HEK293 (cell line): ENCODE measurements around the gene BCL7C.

Experiments used
- KLF1 ChIP-seq: fragments of 450-650 bp; formaldehyde crosslinking; IDR thresholded peaks from 2 replicates; pipeline ENCODE4 v1.5.1; 2016; ENCODE audit warnings: missing biosample characterization, missing genetic modification characterization
- KLF10 ChIP-seq: fragments of 450-650 bp; IDR thresholded peaks from 2 replicates; pipeline ENCODE4 v1.5.1; 2018; ENCODE audit warnings: missing biosample characterization, mild to moderate bottlenecking, missing genetic modification characterization
- KLF8 ChIP-seq: fragments of 450-650 bp; formaldehyde crosslinking; IDR thresholded peaks from 2 replicates; pipeline ENCODE4 v1.5.1; 2016; ENCODE audit warnings: missing biosample characterization, missing genetic modification characterization
- OSR2 ChIP-seq: fragments of 450-650 bp; formaldehyde crosslinking; IDR thresholded peaks from 2 replicates; pipeline ENCODE4 v1.5.1; 2016; ENCODE audit warnings: missing biosample characterization, missing genetic modification characterization
- OVOL3 ChIP-seq: fragments of 450-650 bp; formaldehyde crosslinking; IDR thresholded peaks from 2 replicates; pipeline ENCODE4 v1.5.1; 2016; ENCODE audit warnings: missing biosample characterization, missing genetic modification characterization
- PRDM1 ChIP-seq: fragments of 450-650 bp; formaldehyde crosslinking; IDR thresholded peaks from 2 replicates; pipeline ENCODE4; 2016; ENCODE audit warnings: missing biosample characterization, missing genetic modification characterization
- SCRT1 ChIP-seq: fragments of 450-650 bp; formaldehyde crosslinking; IDR thresholded peaks from 2 replicates; pipeline ENCODE4 v1.5.1; 2016; ENCODE audit warnings: missing biosample characterization, missing genetic modification characterization, borderline replicate concordance
- TRIM28 ChIP-seq: IDR thresholded peaks from 2 replicates; pipeline ENCODE4 v1.6.1; 2011; ENCODE audit warnings: low read length, control low read depth, borderline replicate concordance
- WT1 ChIP-seq: fragments of 450-650 bp; formaldehyde crosslinking; IDR thresholded peaks from 2 replicates; pipeline ENCODE4 v1.5.1; 2016; ENCODE audit warnings: missing biosample characterization, missing genetic modification characterization
- ZBTB7A ChIP-seq: fragments of 450-650 bp; formaldehyde crosslinking; IDR thresholded peaks from 2 replicates; pipeline ENCODE4 v1.5.1; 2016; ENCODE audit warnings: low read depth, missing biosample characterization, missing genetic modification characterization
- ZNF121 ChIP-seq: fragments of 450-650 bp; formaldehyde crosslinking; IDR thresholded peaks from 2 replicates; pipeline ENCODE4 v1.5.1; 2016; ENCODE audit warnings: missing biosample characterization, missing genetic modification characterization
- ZNF138 ChIP-seq: fragments of 450-650 bp; formaldehyde crosslinking; IDR thresholded peaks from 2 replicates; pipeline ENCODE4 v1.5.1; 2016; ENCODE audit warnings: missing biosample characterization, missing genetic modification characterization, borderline replicate concordance
- ZNF175 ChIP-seq: fragments of 450-650 bp; formaldehyde crosslinking; IDR thresholded peaks from 2 replicates; pipeline ENCODE4 v1.5.1; 2016; ENCODE audit warnings: missing biosample characterization, missing genetic modification characterization
- ZNF248 ChIP-seq: fragments of 450-650 bp; formaldehyde crosslinking; IDR thresholded peaks from 2 replicates; pipeline ENCODE4 v1.5.1; 2017; ENCODE audit warnings: missing biosample characterization, missing genetic modification characterization
- ZNF341 ChIP-seq: fragments of 450-650 bp; formaldehyde crosslinking; IDR thresholded peaks from 2 replicates; pipeline ENCODE4; 2016; ENCODE audit warnings: low read depth, missing biosample characterization, missing genetic modification characterization
- ZNF354C ChIP-seq: fragments of 450-650 bp; formaldehyde crosslinking; IDR thresholded peaks from 2 replicates; pipeline ENCODE4 v1.5.1; 2016; ENCODE audit warnings: missing biosample characterization, missing genetic modification characterization, low read depth, borderline replicate concordance
- ZNF366 ChIP-seq: fragments of 450-650 bp; formaldehyde crosslinking; conservative IDR thresholded peaks from 2 replicates; pipeline ENCODE4 v1.5.1; 2016; ENCODE audit warnings: missing biosample characterization, missing genetic modification characterization
- ZNF776 ChIP-seq: fragments of 450-650 bp; formaldehyde crosslinking; IDR thresholded peaks from 2 replicates; pipeline ENCODE4 v1.5.0; 2017; ENCODE audit warnings: missing biosample characterization, missing genetic modification characterization, borderline replicate concordance
- ZNF791 ChIP-seq: fragments of 450-650 bp; formaldehyde crosslinking; IDR thresholded peaks from 2 replicates; pipeline ENCODE4 v1.5.1; 2016; ENCODE audit warnings: missing biosample characterization, missing genetic modification characterization
- ZXDB ChIP-seq: fragments of 450-650 bp; formaldehyde crosslinking; IDR thresholded peaks from 2 replicates; pipeline ENCODE4 v1.5.1; 2016; ENCODE audit warnings: missing biosample characterization, missing genetic modification characterization
- TF ChIP-seq, protein P1 (sequence below): fragments of 450-650 bp; formaldehyde crosslinking; optimal IDR thresholded peaks from 2 replicates; pipeline ENCODE3; 2016; ENCODE audit warnings: missing biosample characterization, mild to moderate bottlenecking, missing genetic modification characterization
- TF ChIP-seq, protein P2 (sequence below): fragments of 450-650 bp; formaldehyde crosslinking; IDR thresholded peaks from 2 replicates; pipeline ENCODE4 v1.5.1; 2016; ENCODE audit warnings: missing biosample characterization, missing genetic modification characterization
- TF ChIP-seq, protein P3 (sequence below): fragments of 450-650 bp; IDR thresholded peaks from 2 replicates; pipeline ENCODE4 v1.5.1; 2018; ENCODE audit warnings: missing biosample characterization, mild to moderate bottlenecking, missing genetic modification characterization
- TF ChIP-seq, protein P4 (sequence below): fragments of 450-650 bp; formaldehyde crosslinking; IDR thresholded peaks from 2 replicates; pipeline ENCODE4 v1.5.1; 2017; ENCODE audit warnings: missing biosample characterization, missing genetic modification characterization
- TF ChIP-seq, protein P5 (sequence below): fragments of 450-650 bp; formaldehyde crosslinking; IDR thresholded peaks from 2 replicates; pipeline ENCODE4 v1.5.1; 2016; ENCODE audit warnings: missing biosample characterization, missing genetic modification characterization
- TF ChIP-seq, protein P6 (sequence below): fragments of 450-650 bp; formaldehyde crosslinking; IDR thresholded peaks from 2 replicates; pipeline ENCODE4 v1.5.1; 2016; ENCODE audit warnings: missing biosample characterization, missing genetic modification characterization
- TF ChIP-seq, protein P7 (sequence below): fragments of 450-650 bp; formaldehyde crosslinking; IDR thresholded peaks from 2 replicates; pipeline ENCODE4 v1.5.1; 2016; ENCODE audit warnings: missing biosample characterization, missing genetic modification characterization

BCL7C gene

DNA sequence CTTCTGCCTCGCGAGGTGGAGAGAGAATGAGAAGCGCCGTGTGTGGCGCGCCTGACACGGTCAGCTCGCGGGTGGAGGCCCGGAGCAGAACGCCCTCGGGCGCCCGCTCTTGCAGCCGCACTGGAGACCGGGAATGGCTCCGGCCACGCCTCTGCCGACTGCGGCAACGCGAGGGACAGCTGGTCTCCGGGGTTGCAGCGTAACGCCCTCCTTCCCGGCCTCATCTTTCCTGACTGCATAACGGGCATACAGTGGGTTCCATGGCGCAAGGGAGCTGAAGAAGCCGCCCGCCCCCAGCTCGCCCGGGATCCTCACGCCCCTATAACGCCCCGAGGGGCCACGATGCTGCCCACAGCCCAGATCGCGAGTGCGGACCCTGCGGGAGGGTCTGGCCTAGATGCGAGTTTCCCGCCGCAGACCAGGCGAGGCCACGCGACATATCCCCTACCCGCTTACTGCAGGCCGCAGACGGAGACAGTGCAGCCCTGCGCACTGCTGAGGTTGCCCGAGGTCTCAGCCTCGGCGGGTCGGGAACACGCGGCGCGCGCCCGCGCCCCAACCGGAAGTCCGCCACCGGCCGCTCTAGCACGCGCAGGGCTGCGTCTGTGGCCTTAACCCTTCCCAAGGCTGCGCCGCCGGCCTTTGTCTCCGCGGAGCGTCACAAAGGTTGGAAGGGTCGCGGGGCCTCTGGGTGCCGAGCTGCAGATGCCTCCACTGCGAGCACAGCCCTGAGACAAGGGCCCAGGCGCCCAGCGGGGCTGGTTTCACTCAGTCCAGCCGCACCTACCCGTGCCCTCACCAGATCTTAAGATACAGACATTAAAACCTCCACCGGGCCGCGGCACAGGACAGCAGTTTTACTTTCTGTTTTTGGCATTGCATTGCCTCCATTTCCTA is 18.8 kb downstream of the BCL7C start (continued):
- no peak for TF ChIP-seq PRDM1 (tag by site-specific recombination)
- no peak for TF ChIP-seq ZNF175 (tag by site-specific recombination)
- TF ChIP-seq, protein P1, sequence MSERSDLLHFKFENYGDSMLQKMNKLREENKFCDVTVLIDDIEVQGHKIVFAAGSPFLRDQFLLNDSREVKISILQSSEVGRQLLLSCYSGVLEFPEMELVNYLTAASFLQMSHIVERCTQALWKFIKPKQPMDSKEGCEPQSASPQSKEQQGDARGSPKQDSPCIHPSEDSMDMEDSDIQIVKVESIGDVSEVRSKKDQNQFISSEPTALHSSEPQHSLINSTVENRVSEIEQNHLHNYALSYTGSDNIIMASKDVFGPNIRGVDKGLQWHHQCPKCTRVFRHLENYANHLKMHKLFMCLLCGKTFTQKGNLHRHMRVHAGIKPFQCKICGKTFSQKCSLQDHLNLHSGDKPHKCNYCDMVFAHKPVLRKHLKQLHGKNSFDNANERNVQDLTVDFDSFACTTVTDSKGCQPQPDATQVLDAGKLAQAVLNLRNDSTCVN, result peak; percentile 100
- TF ChIP-seq, protein P2, sequence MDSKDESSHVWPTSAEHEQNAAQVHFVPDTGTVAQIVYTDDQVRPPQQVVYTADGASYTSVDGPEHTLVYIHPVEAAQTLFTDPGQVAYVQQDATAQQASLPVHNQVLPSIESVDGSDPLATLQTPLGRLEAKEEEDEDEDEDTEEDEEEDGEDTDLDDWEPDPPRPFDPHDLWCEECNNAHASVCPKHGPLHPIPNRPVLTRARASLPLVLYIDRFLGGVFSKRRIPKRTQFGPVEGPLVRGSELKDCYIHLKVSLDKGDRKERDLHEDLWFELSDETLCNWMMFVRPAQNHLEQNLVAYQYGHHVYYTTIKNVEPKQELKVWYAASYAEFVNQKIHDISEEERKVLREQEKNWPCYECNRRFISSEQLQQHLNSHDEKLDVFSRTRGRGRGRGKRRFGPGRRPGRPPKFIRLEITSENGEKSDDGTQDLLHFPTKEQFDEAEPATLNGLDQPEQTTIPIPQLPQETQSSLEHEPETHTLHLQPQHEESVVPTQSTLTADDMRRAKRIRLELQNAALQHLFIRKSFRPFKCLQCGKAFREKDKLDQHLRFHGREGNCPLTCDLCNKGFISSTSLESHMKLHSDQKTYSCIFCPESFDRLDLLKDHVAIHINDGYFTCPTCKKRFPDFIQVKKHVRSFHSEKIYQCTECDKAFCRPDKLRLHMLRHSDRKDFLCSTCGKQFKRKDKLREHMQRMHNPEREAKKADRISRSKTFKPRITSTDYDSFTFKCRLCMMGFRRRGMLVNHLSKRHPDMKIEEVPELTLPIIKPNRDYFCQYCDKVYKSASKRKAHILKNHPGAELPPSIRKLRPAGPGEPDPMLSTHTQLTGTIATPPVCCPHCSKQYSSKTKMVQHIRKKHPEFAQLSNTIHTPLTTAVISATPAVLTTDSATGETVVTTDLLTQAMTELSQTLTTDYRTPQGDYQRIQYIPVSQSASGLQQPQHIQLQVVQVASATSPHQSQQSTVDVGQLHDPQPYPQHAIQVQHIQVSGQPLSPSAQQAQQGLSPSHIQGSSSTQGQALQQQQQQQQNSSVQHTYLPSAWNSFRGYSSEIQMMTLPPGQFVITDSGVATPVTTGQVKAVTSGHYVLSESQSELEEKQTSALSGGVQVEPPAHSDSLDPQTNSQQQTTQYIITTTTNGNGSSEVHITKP (tag by site-specific recombination), result peak; percentile 71
- TF ChIP-seq, protein P3, sequence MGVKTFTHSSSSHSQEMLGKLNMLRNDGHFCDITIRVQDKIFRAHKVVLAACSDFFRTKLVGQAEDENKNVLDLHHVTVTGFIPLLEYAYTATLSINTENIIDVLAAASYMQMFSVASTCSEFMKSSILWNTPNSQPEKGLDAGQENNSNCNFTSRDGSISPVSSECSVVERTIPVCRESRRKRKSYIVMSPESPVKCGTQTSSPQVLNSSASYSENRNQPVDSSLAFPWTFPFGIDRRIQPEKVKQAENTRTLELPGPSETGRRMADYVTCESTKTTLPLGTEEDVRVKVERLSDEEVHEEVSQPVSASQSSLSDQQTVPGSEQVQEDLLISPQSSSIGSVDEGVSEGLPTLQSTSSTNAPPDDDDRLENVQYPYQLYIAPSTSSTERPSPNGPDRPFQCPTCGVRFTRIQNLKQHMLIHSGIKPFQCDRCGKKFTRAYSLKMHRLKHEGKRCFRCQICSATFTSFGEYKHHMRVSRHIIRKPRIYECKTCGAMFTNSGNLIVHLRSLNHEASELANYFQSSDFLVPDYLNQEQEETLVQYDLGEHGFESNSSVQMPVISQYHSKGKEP (tag by site-specific recombination), result peak; percentile 53
- TF ChIP-seq ZNF341 (tag by site-specific recombination), result 0 out of 2 replicates have a peak, but pooled peaks have one; percentile 23
- peak; percentile 90 for TF ChIP-seq KLF8 (tag by site-specific recombination)
- TF ChIP-seq ZNF248 (tag by site-specific recombination), result no peak
- TF ChIP-seq, protein P4, sequence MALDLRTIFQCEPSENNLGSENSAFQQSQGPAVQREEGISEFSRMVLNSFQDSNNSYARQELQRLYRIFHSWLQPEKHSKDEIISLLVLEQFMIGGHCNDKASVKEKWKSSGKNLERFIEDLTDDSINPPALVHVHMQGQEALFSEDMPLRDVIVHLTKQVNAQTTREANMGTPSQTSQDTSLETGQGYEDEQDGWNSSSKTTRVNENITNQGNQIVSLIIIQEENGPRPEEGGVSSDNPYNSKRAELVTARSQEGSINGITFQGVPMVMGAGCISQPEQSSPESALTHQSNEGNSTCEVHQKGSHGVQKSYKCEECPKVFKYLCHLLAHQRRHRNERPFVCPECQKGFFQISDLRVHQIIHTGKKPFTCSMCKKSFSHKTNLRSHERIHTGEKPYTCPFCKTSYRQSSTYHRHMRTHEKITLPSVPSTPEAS, result peak; percentile 70; the same call in 1 of the 2 replicates
- TF ChIP-seq ZNF121 (tag by site-specific recombination), result peak; percentile 91; the same call in 1 of the 2 replicates
- TF ChIP-seq ZNF138 (tag by site-specific recombination), result no peak
- TF ChIP-seq TRIM28, result peak; percentile 96; the same call in 1 of the 2 replicates
- peak; percentile 46 for TF ChIP-seq WT1 (tag by site-specific recombination)
- TF ChIP-seq, protein P5, sequence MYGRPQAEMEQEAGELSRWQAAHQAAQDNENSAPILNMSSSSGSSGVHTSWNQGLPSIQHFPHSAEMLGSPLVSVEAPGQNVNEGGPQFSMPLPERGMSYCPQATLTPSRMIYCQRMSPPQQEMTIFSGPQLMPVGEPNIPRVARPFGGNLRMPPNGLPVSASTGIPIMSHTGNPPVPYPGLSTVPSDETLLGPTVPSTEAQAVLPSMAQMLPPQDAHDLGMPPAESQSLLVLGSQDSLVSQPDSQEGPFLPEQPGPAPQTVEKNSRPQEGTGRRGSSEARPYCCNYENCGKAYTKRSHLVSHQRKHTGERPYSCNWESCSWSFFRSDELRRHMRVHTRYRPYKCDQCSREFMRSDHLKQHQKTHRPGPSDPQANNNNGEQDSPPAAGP (tag by site-specific recombination), result peak; percentile 91; the same call in 1 of the 2 replicates
- TF ChIP-seq, protein P6, sequence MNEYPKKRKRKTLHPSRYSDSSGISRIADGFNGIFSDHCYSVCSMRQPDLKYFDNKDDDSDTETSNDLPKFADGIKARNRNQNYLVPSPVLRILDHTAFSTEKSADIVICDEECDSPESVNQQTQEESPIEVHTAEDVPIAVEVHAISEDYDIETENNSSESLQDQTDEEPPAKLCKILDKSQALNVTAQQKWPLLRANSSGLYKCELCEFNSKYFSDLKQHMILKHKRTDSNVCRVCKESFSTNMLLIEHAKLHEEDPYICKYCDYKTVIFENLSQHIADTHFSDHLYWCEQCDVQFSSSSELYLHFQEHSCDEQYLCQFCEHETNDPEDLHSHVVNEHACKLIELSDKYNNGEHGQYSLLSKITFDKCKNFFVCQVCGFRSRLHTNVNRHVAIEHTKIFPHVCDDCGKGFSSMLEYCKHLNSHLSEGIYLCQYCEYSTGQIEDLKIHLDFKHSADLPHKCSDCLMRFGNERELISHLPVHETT (tag by site-specific recombination), result peak; percentile 86
- TF ChIP-seq ZNF366 (tag by site-specific recombination), result 0 out of 2 replicates have a peak, but pooled peaks have one; percentile 24
- peak; percentile 92 for TF ChIP-seq ZXDB (tag by site-specific recombination)
- no peak for TF ChIP-seq ZNF791 (tag by site-specific recombination)
- peak; percentile 93 for TF ChIP-seq KLF1 (tag by site-specific recombination)
- peak; percentile 75 for TF ChIP-seq OVOL3 (tag by site-specific recombination)
- no peak for TF ChIP-seq SCRT1 (tag by site-specific recombination)
- TF ChIP-seq, protein P7, sequence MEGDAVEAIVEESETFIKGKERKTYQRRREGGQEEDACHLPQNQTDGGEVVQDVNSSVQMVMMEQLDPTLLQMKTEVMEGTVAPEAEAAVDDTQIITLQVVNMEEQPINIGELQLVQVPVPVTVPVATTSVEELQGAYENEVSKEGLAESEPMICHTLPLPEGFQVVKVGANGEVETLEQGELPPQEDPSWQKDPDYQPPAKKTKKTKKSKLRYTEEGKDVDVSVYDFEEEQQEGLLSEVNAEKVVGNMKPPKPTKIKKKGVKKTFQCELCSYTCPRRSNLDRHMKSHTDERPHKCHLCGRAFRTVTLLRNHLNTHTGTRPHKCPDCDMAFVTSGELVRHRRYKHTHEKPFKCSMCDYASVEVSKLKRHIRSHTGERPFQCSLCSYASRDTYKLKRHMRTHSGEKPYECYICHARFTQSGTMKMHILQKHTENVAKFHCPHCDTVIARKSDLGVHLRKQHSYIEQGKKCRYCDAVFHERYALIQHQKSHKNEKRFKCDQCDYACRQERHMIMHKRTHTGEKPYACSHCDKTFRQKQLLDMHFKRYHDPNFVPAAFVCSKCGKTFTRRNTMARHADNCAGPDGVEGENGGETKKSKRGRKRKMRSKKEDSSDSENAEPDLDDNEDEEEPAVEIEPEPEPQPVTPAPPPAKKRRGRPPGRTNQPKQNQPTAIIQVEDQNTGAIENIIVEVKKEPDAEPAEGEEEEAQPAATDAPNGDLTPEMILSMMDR, result peak; percentile 46; the same call in 1 of the 2 replicates
- no peak for TF ChIP-seq OSR2 (tag by site-specific recombination)
- peak; percentile 70; the same call in 1 of the 2 replicates for TF ChIP-seq ZNF354C (tag by site-specific recombination)
- TF ChIP-seq ZBTB7A, result peak; percentile 94
- peak; percentile 56 for TF ChIP-seq KLF10 (tag by site-specific recombination)
- TF ChIP-seq ZNF776 (tag by site-specific recombination), result no peak
